PFSK-1 (cell line): ENCODE data around the gene TMEM218.
A peak's percentile ranks its signal among the peaks of the same experiment; 100 is the strongest.

Experiments used
- FOXP2 ChIP-seq: optimal IDR thresholded peaks from 2 replicates; pipeline ENCODE3; 2011; ENCODE audit warnings: borderline replicate concordance, control low read depth, inconsistent platforms; ENCODE audit not compliant: insufficient read depth; ENCODE audit errors: extremely low read length, extremely low read depth
- POLR2AphosphoS5 ChIP-seq: IDR thresholded peaks from 2 replicates; pipeline ENCODE4 v1.6.1; 2012; ENCODE audit warnings: low read depth, mild to moderate bottlenecking, control low read depth, low read length, moderate library complexity
- SIN3A ChIP-seq: IDR thresholded peaks from 2 replicates; pipeline ENCODE4 v1.6.1; 2012; ENCODE audit warnings: mild to moderate bottlenecking, low read length, moderate library complexity, borderline replicate concordance; ENCODE audit not compliant: insufficient read depth
- TAF1 ChIP-seq: IDR thresholded peaks from 2 replicates; pipeline ENCODE4 v1.6.1; 2012; ENCODE audit warnings: low read length, control low read depth, borderline replicate concordance; ENCODE audit not compliant: insufficient read depth
- TF ChIP-seq, protein P1 (sequence below), 2 experiments: IDR thresholded peaks; 2 replicates each; pipeline versions ENCODE4 v1.6.1 to v1.8.0; 2011 to 2012; ENCODE audit warnings: low read depth in 2 of 2, low read length in 2 of 2, control low read depth in 1 of 2, inconsistent platforms in 1 of 2, mild to moderate bottlenecking in 1 of 2, moderate library complexity in 1 of 2; ENCODE audit not compliant: insufficient read depth in 1 of 2

Gene TMEM218

DNA sequence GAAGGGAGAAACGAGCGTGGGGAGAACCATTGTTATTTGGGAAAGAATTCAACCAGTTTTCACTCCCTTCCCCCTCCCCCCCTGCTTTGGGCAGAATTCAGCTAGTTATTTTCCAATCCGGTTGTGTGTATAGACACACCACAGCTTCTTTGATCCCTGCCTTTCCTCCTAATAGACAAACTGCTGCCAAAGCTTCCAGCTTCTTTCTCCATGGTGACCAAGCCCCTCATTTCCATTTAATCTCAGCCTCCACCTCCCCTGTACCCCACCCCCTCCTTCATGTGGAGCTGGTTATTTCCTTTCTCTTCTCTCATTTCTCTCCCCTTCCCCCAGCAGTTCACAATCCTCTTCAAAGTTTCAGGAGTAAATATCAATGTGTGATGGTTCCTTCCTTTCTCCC lies 28.4 kb upstream of the TMEM218 start:
- TF ChIP-seq, protein P1, sequence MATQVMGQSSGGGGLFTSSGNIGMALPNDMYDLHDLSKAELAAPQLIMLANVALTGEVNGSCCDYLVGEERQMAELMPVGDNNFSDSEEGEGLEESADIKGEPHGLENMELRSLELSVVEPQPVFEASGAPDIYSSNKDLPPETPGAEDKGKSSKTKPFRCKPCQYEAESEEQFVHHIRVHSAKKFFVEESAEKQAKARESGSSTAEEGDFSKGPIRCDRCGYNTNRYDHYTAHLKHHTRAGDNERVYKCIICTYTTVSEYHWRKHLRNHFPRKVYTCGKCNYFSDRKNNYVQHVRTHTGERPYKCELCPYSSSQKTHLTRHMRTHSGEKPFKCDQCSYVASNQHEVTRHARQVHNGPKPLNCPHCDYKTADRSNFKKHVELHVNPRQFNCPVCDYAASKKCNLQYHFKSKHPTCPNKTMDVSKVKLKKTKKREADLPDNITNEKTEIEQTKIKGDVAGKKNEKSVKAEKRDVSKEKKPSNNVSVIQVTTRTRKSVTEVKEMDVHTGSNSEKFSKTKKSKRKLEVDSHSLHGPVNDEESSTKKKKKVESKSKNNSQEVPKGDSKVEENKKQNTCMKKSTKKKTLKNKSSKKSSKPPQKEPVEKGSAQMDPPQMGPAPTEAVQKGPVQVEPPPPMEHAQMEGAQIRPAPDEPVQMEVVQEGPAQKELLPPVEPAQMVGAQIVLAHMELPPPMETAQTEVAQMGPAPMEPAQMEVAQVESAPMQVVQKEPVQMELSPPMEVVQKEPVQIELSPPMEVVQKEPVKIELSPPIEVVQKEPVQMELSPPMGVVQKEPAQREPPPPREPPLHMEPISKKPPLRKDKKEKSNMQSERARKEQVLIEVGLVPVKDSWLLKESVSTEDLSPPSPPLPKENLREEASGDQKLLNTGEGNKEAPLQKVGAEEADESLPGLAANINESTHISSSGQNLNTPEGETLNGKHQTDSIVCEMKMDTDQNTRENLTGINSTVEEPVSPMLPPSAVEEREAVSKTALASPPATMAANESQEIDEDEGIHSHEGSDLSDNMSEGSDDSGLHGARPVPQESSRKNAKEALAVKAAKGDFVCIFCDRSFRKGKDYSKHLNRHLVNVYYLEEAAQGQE (IDR thresholded peaks at IDR 0.05; ENCODE audit: insufficient read depth in 1 of 2, low read depth in 2 of 2, low read length in 2 of 2), result no peak
- TF ChIP-seq TAF1 (no peak), POLR2AphosphoS5 (no peak), SIN3A (no peak), FOXP2 (no peak)

DNA sequence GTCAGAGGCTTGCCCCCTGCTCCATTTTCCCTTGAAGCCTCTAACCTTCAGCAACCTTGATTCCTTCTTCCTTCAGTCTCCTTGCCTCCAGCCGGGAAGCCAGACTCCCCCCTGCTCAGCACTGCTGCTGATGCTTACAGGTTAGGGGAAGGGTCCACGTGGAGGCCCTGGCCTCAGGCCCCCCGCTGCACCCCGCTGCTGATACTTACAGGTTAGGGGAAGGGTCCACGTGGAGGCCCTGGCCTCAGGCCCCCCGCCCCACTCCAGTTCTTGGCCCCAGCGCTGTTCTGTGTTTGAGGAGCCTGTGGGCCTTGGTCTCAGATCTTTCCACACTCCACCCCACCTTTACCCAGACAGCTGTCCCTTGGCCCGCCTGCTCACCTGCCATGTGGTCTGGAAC lies 27.5 kb upstream of the TMEM218 start:
- TF ChIP-seq FOXP2, result no peak
- no peak for TF ChIP-seq SIN3A
- TF ChIP-seq, protein P1 (IDR thresholded peaks at IDR 0.05; ENCODE audit: insufficient read depth in 1 of 2, low read depth in 2 of 2, low read length in 2 of 2), result no peak
- no peak for TF ChIP-seq TAF1
- no peak for TF ChIP-seq POLR2AphosphoS5

DNA sequence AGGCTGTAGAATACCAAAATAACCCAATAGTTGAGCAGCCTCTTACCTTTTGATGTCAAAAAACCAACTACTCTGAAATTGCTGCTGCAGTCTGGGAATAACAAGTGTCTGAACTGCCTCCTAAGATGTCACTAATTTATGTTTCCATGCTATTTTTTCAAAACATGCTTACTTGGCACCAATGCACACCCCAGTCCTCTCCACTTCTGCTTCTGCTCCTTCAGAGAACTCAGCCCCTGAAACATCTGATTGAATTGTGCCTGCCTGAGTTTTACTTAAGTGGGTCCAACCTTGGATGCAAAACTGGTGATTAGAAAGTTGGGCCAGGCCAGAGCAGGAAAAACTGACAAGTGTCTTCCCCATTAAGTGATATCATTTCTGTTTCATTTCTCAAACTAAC lies 24.6 kb upstream of the TMEM218 start:
- no peak for TF ChIP-seq SIN3A
- TF ChIP-seq POLR2AphosphoS5, result no peak
- TF ChIP-seq TAF1, result no peak
- TF ChIP-seq, protein P1 (IDR thresholded peaks at IDR 0.05; ENCODE audit: insufficient read depth in 1 of 2, low read depth in 2 of 2, low read length in 2 of 2), result no peak
- TF ChIP-seq FOXP2, result no peak

DNA sequence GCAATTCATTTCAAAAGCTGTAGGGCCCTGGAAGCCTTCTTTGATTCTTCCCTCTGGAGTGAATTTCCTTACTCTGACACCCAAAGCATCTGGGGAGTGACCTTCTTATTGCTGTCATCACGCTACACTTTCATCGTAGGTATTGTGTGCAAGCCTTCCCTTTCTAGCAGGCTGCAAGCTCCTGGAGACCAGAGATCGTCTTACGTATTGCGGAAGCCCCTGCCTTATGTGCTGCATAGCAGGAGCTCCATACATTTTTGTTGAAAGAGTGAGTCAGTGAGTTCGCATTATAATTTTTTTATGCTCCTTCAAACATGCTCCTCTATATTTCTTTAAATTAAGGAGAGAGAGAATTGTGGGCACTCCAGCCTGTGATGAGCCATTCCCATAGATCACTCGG lies 21.2 kb upstream of the TMEM218 start:
- TF ChIP-seq TAF1 (no peak), POLR2AphosphoS5 (no peak), FOXP2 (no peak), SIN3A (no peak)
- TF ChIP-seq, protein P1 (IDR thresholded peaks at IDR 0.05; ENCODE audit: insufficient read depth in 1 of 2, low read depth in 2 of 2, low read length in 2 of 2), result no peak

DNA sequence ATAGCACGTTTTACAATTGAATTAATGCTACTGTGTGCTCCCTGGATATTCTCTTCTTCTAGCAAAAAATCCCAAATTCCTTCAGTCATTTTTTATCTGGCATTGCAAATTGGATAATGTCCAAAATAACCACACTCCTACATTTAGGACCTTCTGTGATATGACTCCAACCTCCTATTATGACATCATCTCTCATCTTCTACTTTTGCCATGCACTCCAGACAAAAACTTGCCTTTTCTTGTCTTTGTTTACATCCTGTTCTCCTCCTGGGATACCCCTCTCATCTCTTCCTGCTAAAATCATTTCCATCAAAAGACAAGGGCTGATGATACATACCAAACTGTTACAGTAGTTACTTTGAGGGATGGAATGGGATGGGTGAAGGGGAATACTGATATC lies 20.6 kb upstream of the TMEM218 start:
- TF ChIP-seq SIN3A, result 0 out of 2 replicates have a peak, but pooled peaks have one; percentile 42
- TF ChIP-seq POLR2AphosphoS5, result no peak
